Transverse colon (tissue), 4 donors: ENCODE measurements around the gene CCNY. TPM values are rescaled to one million over a fixed set of nuclear protein-coding genes. Genes with fewer than 3 reads are reported as not detected.

Source experiments
- DNase-seq: peaks from one replicate; pipeline ENCODE4 v3.0.0-alpha.2; 2019
- H3K27ac ChIP-seq, 4 donors: fragments of 200-600 bp; sonication (generic); 2 replicates each; pipeline ENCODE4 v1.5.1; 2016 to 2018; ENCODE audit warnings: inconsistent platforms in 4 of 4
- H3K27me3 ChIP-seq: fragments of 200-600 bp; sonication (generic); 2 replicates; pipeline ENCODE4 v1.5.1; 2017; ENCODE audit warnings: inconsistent platforms
- H3K36me3 ChIP-seq, 4 donors: fragments of 200-600 bp; sonication (generic); 2 replicates each; pipeline ENCODE4 v1.5.1; 2017 to 2019; ENCODE audit warnings: inconsistent platforms in 4 of 4
- H3K4me1 ChIP-seq, 4 donors: fragments of 200-600 bp; sonication (generic); 2 replicates each; pipeline ENCODE4 v1.5.1; 2017 to 2020; ENCODE audit warnings: inconsistent platforms in 4 of 4
- H3K4me3 ChIP-seq, 4 donors: fragments of 200-600 bp; sonication (generic); 1 replicate in 1 of 4; 2 replicates in 3 of 4; pipeline versions ENCODE4 v1.5.1 to v1.6.1; 2017 to 2019; ENCODE audit warnings: inconsistent platforms in 4 of 4
- H3K9me3 ChIP-seq, 2 donors: fragments of 200-600 bp; sonication (generic); 2 replicates each; pipeline ENCODE4 v1.5.1; 2017 to 2019; ENCODE audit warnings: inconsistent platforms in 2 of 2
- CTCF ChIP-seq, 5 experiments: fragments of 200-600 bp in 3 of 5; fragments of 450-650 bp in 2 of 5; sonication (generic) in 3 of 5; IDR thresholded peaks; 1 replicate in 2 of 5; 2 replicates in 3 of 5; pipeline ENCODE4 v1.5.1; 2016 to 2017; ENCODE audit warnings: antibody characterized with exemption in 5 of 5, inconsistent platforms in 3 of 5, mild to moderate bottlenecking in 2 of 5, moderate library complexity in 1 of 5
- EP300 ChIP-seq: sonication (generic); formaldehyde crosslinking; IDR thresholded peaks from one replicate; pipeline ENCODE4 v1.6.1; 2017; ENCODE audit warnings: antibody characterized with exemption, low read depth
- POLR2A ChIP-seq: fragments of 450-650 bp; IDR thresholded peaks from one replicate; pipeline ENCODE4 v1.6.1; 2016; ENCODE audit warnings: antibody characterized with exemption, mild to moderate bottlenecking, moderate library complexity
- POLR2AphosphoS5 ChIP-seq, 3 donors: sonication (generic); formaldehyde crosslinking; IDR thresholded peaks; one replicate each; pipeline ENCODE4 v1.6.1; 2016; ENCODE audit warnings: antibody characterized with exemption in 3 of 3
- WGBS, 2 donors: methylation state at CpG; one replicate each; pipeline ENCODE4 v1.1.5; 2018; ENCODE audit warnings: low coverage in 1 of 2; 5-methylcytosine and 5-hydroxymethylcytosine counted together
- in situ Hi-C, 4 donors: fragments of 200-750 bp; cut with MboI; loops; one replicate each; pipeline versions ENCODE4 v1.15.0 to v1.15.1; 2017; ENCODE audit warnings: low sequenced_read_pairs in 3 of 4, low pct_ligation_motif_present in 1 of 4, low pct_unique_long_range_greater_than_20kb in 1 of 4
- intact Hi-C: fragments of 100-400 bp; cut with DNase I; formaldehyde crosslinking; loops from one replicate; pipeline ENCODE4 v1.15.1; 2023; ENCODE audit warnings: low total_unique reads
- total RNA-seq, 4 donors: library from RNA; depleted of rRNA; stranded (reverse); fragments of >200 nt; gene quantifications; one replicate each; pipeline ENCODE4 v1.1.0, GENCODE V29; 2016

CCNY gene
- total RNA-seq, 4 donors from 2014 or later = 19.5 to 53.9 (median 41.4) TPM

GRCh38 chr10:35480142-35480541 is 143.8 kb downstream of the CCNY start:
- TF ChIP-seq POLR2A (no peak), POLR2AphosphoS5 (IDR thresholded peaks at IDR 0.05) (no peak), EP300 (no peak), CTCF (IDR thresholded peaks at IDR 0.05) (no peak)
- intact Hi-C loops = no loop called here
- Histone ChIP-seq H3K36me3 (no peaks in the 10 kb centered on the region), H3K4me1 (peaks cover 0 to 7% (median 1%) of the 10 kb centered on the region in 4 donors), H3K4me3 (no peak overlapping the region), H3K9me3 (no peaks in the 10 kb centered on the region), H3K27me3 (no peaks in the 10 kb centered on the region), H3K27ac (no peak overlapping the region)
- 96% methylated on average over 9 of the region's 9 CpGs; no CpG with 5 or more reads in 1 of the 2 donors for WGBS, 2 donors
- in situ Hi-C loops = no loop called here
- no peak for DNase-seq

GRCh38 chr10:35481413-35481812 is 145.1 kb downstream of the CCNY start:
- peaks cover 0 to 7% (median 1%) of the 10 kb centered on the region in 4 donors for H3K4me1 ChIP-seq
- intact Hi-C loops (no loop called here), in situ Hi-C loops (no loop called here)
- no peaks in the 10 kb centered on the region for H3K9me3 ChIP-seq
- H3K36me3 ChIP-seq = no peaks in the 10 kb centered on the region
- H3K27ac ChIP-seq = no peak overlapping the region
- TF ChIP-seq EP300 (no peak), CTCF (IDR thresholded peaks at IDR 0.05) (no peak)
- H3K27me3 ChIP-seq = no peaks in the 10 kb centered on the region
- DNase-seq = no peak
- no peak overlapping the region for H3K4me3 ChIP-seq
- 93 to 94% methylated on average over 2 of the region's 2 CpGs for WGBS, 2 donors

GRCh38 chr10:35486297-35486990 is 150.1 kb downstream of the CCNY start:
- Histone ChIP-seq H3K4me3 (no peak overlapping the region), H3K4me1 (peaks cover 0 to 5% (median 0%) of the 10 kb centered on the region in 4 donors), H3K9me3 (no peaks in the 10 kb centered on the region), H3K27me3 (no peaks in the 10 kb centered on the region), H3K36me3 (no peaks in the 10 kb centered on the region), H3K27ac (no peak overlapping the region)
- WGBS, 2 donors = 86 to 88% methylated on average over 5 of the region's 5 CpGs
- in situ Hi-C loops (no loop called here), intact Hi-C loops (no loop called here)
- DNase-seq = no peak
- TF ChIP-seq CTCF (IDR thresholded peaks at IDR 0.05) (no peak), EP300 (no peak), POLR2AphosphoS5 (IDR thresholded peaks at IDR 0.05) (no peak), POLR2A (no peak)

- TF ChIP-seq POLR2A = no peak
- no peak for TF ChIP-seq POLR2AphosphoS5 (IDR thresholded peaks at IDR 0.05)
- TF ChIP-seq CTCF (IDR thresholded peaks at IDR 0.05) = no peak
- TF ChIP-seq EP300 = no peak
- Histone ChIP-seq H3K27ac (no peak overlapping the region), H3K36me3 (no peaks in the 10 kb centered on the region), H3K4me1 (peaks cover 0 to 5% (median under 1%) of the 10 kb centered on the region in 4 donors), H3K27me3 (no peaks in the 10 kb centered on the region), H3K4me3 (no peak overlapping the region), H3K9me3 (no peaks in the 10 kb centered on the region)
- in situ Hi-C loops (no loop called here), intact Hi-C loops (no loop called here)
- no peak for DNase-seq
- 71 to 85% methylated on average over 2 to 5 of the region's 5 CpGs for WGBS, 2 donors
Observed at GRCh38 chr10:35487336-35488034, 151.2 kb downstream of the CCNY start.
